ENCODE measurements around the gene RRN3.

RRN3 gene

DNA sequence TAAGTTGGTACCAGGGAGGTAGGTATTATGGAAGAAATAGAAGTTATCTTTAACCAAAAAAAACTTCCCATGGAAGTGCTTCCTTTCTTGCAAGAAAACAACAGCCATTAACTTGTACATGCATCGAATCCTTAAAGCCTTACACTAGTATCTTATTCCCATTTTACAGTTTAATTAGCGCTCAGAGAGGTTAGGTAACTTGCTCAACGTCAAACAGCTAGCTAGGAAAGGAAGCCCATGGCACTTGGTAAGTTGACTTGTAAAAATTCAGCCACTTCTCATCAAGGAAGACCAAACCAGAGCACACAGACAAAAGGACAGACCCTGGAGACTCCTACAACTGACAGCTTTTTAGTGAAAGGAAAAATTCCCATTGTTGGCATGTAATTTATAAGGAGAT is 34.7 kb downstream of the RRN3 start:
- Histone ChIP-seq H3K27ac (no peak overlapping the region), H3K4me3 (no peak overlapping the region)
- DNase-seq (ENCODE audit: low spot score) = no peak
- TF ChIP-seq, protein P1, sequence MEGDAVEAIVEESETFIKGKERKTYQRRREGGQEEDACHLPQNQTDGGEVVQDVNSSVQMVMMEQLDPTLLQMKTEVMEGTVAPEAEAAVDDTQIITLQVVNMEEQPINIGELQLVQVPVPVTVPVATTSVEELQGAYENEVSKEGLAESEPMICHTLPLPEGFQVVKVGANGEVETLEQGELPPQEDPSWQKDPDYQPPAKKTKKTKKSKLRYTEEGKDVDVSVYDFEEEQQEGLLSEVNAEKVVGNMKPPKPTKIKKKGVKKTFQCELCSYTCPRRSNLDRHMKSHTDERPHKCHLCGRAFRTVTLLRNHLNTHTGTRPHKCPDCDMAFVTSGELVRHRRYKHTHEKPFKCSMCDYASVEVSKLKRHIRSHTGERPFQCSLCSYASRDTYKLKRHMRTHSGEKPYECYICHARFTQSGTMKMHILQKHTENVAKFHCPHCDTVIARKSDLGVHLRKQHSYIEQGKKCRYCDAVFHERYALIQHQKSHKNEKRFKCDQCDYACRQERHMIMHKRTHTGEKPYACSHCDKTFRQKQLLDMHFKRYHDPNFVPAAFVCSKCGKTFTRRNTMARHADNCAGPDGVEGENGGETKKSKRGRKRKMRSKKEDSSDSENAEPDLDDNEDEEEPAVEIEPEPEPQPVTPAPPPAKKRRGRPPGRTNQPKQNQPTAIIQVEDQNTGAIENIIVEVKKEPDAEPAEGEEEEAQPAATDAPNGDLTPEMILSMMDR (IDR thresholded peaks at IDR 0.05) = no peak

DNA sequence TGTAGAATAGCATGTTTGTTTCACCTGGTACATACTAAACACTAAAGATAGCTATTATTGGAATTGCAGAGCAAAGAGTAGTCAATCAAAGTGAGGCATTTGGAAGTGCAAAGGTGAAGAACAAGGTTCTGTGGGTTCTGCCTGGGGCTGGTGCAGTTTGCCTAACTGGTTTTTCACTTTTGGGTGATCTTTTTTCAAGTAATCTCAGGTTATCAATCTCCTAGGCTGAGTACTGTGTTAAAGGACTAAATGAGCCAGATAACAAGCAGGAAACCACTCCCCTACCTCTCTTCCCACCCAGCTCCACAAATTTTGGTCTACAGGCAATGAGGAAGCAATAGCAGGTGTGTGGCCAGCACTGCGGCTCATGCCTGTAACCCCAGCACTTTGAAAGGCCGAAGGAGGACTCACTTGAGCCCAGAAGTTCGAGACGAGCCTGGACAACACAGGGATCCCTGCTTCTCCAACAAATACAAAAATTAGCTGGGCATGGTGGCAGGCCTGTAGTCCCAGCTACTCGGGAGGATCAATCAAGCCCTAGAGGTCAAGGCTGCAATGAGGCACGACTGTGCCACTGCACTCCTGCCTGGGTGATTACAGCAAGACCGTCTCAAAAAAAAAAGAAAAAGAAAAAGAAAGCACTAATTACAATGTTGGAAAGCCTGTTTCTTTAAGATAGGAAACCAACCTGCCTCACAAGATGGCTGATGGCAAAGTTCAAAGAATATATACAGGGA is 36.2 kb downstream of the RRN3 start:
- Histone ChIP-seq H3K27ac (no peak overlapping the region), H3K4me3 (no peak overlapping the region)
- DNase-seq (ENCODE audit: low spot score) = no peak
- TF ChIP-seq, protein P1 (IDR thresholded peaks at IDR 0.05) = no peak

DNA sequence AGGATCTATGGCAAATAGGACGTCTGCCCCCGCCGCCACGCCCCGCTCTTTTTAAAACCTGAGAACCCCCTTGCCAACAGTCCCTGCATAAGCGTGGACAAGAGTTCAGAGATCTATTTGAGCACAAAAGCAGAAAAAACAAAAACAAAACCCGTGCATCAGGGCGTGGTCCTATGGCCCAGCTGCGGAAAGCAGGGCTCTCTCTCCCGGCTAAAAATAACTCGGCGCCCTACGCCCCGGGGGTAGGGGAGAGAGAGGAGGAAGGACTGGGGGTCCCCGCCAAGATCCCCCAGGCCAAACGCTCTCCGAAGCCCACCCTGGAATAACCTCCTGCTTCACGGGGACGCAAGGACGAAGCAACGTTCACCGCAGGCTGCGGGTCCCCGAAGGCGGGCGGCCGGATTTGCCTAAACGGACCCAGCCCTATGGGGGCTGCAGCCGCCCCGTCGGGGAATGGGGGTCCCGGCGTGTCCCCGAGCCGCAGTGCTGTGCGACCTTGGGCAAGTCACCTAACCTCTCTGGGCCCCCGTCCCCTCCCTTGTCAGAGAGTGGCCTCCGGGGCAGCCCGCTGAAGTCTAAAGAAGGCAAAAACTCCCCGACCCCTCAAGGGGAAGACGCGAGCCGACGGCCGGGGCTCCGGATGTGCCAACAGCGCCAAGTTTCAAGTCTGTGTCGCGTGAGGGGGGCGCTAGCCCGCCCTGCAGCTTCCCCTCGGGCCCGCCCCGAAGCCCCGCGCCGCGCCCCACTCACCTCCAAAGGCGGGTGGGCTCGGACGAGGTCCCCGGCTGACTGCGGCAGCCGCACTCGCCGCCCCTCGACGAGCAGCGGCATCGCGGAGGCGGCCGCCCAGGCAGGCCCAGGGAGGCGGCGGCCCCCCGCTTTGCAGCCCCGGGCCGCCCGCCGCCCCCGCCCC is 38.7 kb downstream of the RRN3 start:
- DNase-seq (ENCODE audit: low spot score) = peak; percentile 82
- TF ChIP-seq, protein P1 (IDR thresholded peaks at IDR 0.05) = no peak
- peak overlapping the region; percentile 91 for H3K4me3 ChIP-seq
- H3K27ac ChIP-seq = peak overlapping the region; percentile 79 to 91

DNA sequence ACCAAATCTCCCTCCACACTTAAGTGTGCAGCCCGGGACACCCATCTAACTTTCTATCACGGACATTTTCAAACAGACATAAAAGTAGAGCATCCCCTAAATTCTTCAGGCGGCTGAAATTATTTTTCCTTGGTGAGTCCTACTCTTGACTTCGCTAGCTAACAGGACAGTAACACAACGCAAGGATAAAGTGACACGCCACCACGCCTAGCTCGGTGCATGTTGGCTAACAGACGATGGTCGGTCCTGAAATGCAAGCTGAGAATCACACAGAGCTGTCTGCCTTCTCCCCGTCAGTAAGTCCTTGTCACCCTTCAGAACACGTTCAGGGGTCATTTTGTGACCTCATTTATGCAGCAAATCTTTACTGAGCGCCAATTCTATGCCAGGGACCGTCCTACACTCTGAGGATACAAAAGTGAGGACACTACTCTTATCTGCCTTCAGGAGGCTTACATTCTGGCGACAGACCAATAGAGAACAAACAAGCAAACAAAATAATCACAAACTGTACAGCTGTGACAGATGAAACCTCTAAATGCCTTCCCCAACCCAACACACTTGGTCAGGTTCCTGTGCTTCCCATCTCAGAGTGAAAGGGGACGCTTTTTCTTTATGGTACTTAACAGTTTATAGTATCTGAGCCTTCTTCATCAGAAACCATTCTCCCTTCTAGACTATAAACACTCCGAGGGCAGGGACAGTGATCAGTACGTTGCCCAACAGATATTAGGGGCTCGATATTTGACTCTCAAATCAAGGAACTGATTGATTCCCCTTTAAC is 39.5 kb downstream of the RRN3 start:
- DNase-seq (ENCODE audit: low spot score) = no peak
- Histone ChIP-seq H3K27ac (peak overlapping the region in 1 of 2 donors; percentile 91), H3K4me3 (peak overlapping the region; percentile 91)
- TF ChIP-seq, protein P1 (IDR thresholded peaks at IDR 0.05) = no peak

DNA sequence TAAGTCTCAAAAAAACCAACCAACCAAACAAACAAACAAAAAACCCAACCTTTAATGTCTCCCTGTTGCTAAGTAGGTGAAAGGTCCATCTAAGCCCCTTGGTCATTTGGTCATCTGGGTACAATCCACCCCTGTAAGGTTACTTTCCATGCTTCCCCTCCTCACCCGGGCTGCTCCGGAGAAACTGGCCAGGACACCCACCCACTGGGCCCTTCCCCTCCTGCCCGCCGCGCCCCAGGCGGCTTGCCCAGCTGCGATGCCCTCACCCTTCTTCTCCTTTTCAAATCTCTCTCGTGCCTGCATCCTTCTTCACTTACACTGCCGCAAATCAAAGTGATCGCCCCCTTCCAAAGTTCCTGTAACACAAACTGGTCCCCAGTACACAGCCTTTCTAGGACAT is 40.2 kb downstream of the RRN3 start:
- peak overlapping the region in 1 of 2 donors; percentile 91 for H3K27ac ChIP-seq

DNA sequence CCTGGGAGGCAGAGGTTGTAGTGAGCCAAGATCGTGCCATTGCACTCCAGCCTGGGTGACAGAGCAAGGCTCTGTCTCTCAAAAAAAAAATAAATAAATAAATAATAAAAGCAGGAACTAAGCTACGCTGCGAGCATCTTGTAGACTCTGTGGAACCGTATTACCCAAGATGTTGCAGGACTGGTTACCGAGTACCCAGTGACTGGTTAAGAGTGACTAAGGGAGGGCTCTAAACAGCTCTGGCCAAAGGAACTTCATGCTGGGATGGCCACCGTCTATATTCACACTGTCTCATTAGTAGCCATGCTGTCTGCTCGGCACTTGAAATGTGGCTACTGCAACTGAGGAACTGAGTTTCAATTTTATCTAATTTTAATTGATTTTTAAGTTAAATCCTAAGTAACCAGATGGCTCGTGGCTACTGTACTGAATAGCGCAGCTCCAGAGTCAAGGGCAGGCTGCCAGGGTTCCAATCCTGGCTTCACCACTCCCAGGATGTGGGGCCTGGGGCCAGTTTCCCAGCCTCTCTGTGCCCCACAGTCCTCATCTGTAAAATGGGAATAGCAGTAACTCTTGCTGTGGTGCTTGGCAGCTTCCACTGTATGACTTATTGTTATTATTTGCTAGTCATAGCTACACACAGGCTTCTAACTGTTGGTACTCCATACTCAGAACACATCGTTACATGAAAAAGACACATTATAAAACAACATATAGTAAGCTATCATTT is 41.2 kb downstream of the RRN3 start:
- TF ChIP-seq, protein P1 (IDR thresholded peaks at IDR 0.05) = no peak
- Histone ChIP-seq H3K4me3 (no peak overlapping the region), H3K27ac (no peak overlapping the region)
- no peak for DNase-seq (ENCODE audit: low spot score)

More for the DNA sequence above, 40.2 kb downstream of the RRN3 start:
- DNase-seq (ENCODE audit: low spot score) = no peak
- TF ChIP-seq, protein P1 (IDR thresholded peaks at IDR 0.05) = no peak
- no peak overlapping the region for H3K4me3 ChIP-seq
